Spleen (tissue), 7 donors: Measurements from ENCODE around the gene IKZF3.

Experiments
- CTCF ChIP-seq, 11 experiments: fragments of 200-600 bp in 7 of 11; fragments of 450-650 bp in 4 of 11; sonication (generic) in 4 of 11; IDR thresholded peaks in 8 of 11; conservative IDR thresholded peaks in 3 of 11; 1 replicate in 7 of 11; 2 replicates in 4 of 11; pipeline versions ENCODE4 v1.4.0 to v1.8.0; 2016 to 2021; ENCODE audit warnings: antibody characterized with exemption in 11 of 11, inconsistent platforms in 4 of 11, mild to moderate bottlenecking in 1 of 11
- POLR2A ChIP-seq, 3 donors: fragments of 450-650 bp; IDR thresholded peaks; one replicate each; pipeline ENCODE4 v1.5.1; 2017; ENCODE audit warnings: antibody characterized with exemption in 3 of 3, mild to moderate bottlenecking in 1 of 3
- POLR2AphosphoS5 ChIP-seq, 3 donors: sonication (generic); formaldehyde crosslinking; IDR thresholded peaks; one replicate each; pipeline ENCODE4 v1.5.1; 2017; ENCODE audit warnings: antibody characterized with exemption in 3 of 3
- donor health status: DM: no; HTN: no; CAD: no; lungs with moderate emphysema.
- donor health status: DM: no; HTN: no; CAD: no.
- donor health status: DM: no; HTN: no; CAD: no.

GRCh38 chr17:39904990-39905288, 40.8 kb upstream of the IKZF3 start:
- TF ChIP-seq POLR2AphosphoS5 (IDR thresholded peaks at IDR 0.05) = no peak
- no peak for TF ChIP-seq POLR2A (IDR thresholded peaks at IDR 0.05)
- no peak for TF ChIP-seq CTCF (IDR thresholded peaks at IDR 0.05 in 8 of 11, conservative IDR thresholded peaks at IDR 0.05 in 3 of 11)
